ENCODE results near the gene MARCHF3.
"Not testable (repeated sequence)": the region's sequence is repeated elsewhere in the genome, so short reads cannot be mapped to it uniquely, and the experiment has no call there.

The MARCHF3 gene

GRCh38 chr5:126847826-126848251 lies 182.5 kb downstream of the MARCHF3 start:
- no peak for DNase-seq (ENCODE audit: low read depth)

DNA sequence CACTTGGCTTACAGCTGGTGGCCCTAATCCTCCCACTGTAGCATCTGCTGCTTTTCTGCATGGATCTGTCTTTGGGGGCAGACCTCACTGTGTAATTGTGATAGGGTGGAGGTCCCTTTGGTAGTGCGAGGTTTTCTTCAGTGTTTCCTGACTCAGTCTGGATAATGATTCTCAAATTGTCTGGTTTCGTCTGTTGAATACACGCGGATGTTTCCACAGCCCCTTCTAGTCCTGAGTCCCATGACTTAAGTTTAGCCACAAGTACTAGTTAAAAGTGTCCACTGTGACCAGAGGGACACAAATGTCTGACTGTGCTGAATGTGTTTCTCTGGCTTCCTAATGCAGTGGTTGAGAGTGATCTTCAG lies 182.9 kb downstream of the MARCHF3 start:
- no peak for DNase-seq (ENCODE audit: low read depth)

- DNase-seq (ENCODE audit: low read depth), result no peak
Measured at GRCh38 chr5:126846744-126847455, 183.5 kb downstream of the MARCHF3 start.

GRCh38 chr5:126846344-126846743 lies 184.0 kb downstream of the MARCHF3 start:
- DNase-seq (ENCODE audit: low read depth), result no peak

- DNase-seq (ENCODE audit: low read depth), result not testable (repeated sequence)
Measured at GRCh38 chr5:126845470-126846070, 184.8 kb downstream of the MARCHF3 start.

DNA sequence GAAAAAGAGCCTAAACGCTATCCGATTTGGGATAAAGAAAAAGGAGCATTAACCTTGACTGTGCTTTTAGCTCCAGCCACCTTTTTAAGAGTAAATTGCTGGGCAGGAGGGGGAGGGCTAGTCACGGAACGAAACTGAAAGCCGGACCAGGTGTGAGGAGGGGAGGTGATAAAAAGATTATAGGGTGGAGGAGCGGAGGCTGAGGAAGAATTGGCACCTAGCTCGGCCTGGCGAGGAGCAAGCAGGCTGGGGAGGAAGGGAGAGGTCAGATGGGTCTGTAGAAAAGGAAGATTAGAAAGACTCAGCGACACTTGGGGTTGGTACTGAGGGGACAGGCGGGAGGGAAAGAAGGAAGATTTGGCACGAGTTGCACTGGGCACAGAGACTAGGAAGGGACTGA lies 187.0 kb downstream of the MARCHF3 start:
- DNase-seq (ENCODE audit: low read depth), result not testable (repeated sequence)

GRCh38 chr5:126839407-126839806 lies 191.0 kb downstream of the MARCHF3 start:
- DNase-seq (ENCODE audit: low read depth), result not testable (repeated sequence)

DNA sequence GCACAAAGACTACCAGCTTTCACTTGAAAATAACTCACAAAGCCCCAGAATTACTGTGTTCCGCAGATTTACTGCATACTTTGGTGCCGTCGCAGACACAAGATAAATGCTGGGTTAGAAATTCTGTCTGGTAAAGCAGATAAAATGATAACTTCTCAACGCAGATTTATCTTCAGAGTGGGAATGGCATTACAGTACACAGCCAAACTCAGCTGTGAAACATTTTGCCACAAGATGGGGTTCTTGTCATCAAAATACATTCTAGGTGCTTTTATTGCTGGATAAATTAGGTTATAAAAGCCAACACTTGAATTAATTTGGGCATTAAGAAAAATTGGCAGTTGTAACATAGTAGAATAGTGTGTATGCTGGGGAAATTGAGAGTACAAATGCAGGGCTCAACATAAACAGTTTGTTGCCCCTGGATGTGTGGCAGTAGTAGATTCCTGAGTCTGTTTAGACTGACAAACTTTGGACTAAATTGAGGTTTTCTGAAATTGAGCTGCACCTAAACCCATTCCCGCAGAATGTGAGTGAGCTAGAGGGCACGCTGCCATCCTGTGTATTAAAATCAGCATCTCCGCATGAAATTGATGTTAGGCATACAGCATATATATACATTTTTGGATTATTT lies 192.3 kb downstream of the MARCHF3 start:
- DNase-seq (ENCODE audit: low read depth), result no peak

- no peak for DNase-seq (ENCODE audit: low read depth)
Measured at GRCh38 chr5:126837242-126837641, 193.1 kb downstream of the MARCHF3 start.

- DNase-seq (ENCODE audit: low read depth), result no peak
Measured at GRCh38 chr5:126836778-126837177, 193.6 kb downstream of the MARCHF3 start.

DNA sequence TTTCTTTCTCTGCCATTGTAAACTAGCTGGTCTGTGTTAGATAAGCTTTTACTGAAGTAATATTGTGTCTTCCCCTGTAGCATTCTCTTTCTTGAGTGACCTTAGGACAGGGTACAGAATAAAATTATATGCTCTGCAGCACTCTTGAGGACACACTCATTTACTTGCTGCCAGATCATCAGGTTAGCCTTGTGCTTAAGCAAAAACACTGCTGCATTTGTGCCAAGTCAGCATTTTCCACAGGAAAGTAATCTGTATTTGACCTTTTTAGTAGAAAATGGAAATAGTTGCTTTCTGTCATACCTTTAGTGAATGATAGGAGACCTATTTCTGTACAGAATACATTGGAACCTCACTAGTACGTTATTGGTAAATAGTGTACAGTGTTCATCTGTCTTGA lies 199.2 kb downstream of the MARCHF3 start:
- DNase-seq (ENCODE audit: low read depth), result no peak

- DNase-seq (ENCODE audit: low read depth), result no peak
Measured at GRCh38 chr5:126830061-126830460, 200.3 kb downstream of the MARCHF3 start.

GRCh38 chr5:126829098-126829497 lies 201.3 kb downstream of the MARCHF3 start:
- no peak for DNase-seq (ENCODE audit: low read depth)

GRCh38 chr5:126826619-126827215 lies 203.6 kb downstream of the MARCHF3 start:
- DNase-seq (ENCODE audit: low read depth), result no peak

DNA sequence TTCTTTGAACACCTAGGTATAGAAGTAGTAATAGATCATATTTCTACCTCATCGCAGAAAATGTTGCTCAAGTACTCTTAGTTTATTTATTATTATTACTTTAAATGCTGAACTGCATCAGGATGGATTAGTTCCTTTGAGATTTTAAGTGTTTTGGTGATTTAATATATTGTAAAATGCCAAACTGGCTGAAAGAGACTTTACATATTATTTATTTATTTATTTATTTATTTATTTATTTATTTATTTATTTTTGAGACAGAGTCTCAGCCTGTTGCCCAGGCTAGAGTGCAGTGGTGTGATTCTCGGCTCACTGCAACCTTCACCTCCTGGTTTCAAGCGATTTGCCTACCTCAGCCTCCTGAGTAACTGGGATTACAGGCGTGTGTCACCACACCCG lies 211.1 kb downstream of the MARCHF3 start:
- no peak for DNase-seq (ENCODE audit: low read depth)

- DNase-seq (ENCODE audit: low read depth), result no peak
Measured at GRCh38 chr5:126818736-126819135, 211.6 kb downstream of the MARCHF3 start.
